ENCODE results near the gene PTPN11.
"Not testable (repeated sequence)": the region's sequence is repeated elsewhere in the genome, so short reads cannot be mapped to it uniquely, and the experiment has no call there.

The PTPN11 gene

DNA sequence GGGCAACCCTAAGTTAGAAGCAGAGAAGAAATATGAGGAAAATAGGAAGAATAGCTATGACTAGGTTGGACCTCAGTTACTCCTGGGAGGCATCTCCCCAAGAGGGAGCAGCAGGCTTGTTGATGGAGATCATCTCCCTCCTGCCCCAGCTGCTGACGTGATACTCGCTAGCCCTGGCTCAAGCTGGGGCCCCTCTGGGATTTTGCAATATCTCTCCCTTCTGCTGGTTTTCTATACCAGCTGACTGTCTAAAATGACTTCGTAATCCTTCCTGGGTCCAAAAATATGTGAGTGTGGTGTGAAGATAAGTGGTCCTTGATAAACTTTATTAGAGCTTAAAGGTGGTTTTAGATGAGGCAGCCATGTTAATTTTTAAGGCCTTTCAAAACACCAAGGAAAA lies 32.0 kb upstream of the PTPN11 start:
- Histone ChIP-seq H3K4me3 (ENCODE audit: low read depth, low read length) (no peak overlapping the region), H3K36me3 (ENCODE audit: control insufficient read depth, insufficient read depth, low read length) (no peaks in the 10 kb centered on the region), H3K4me1 (ENCODE audit: control insufficient read depth, insufficient read depth, low read length) (0 out of 2 replicates have a peak, but pooled peaks cover 2% of the 10 kb centered on the region), H3K27me3 (ENCODE audit: control insufficient read depth, insufficient read depth, low read length) (no peaks in the 10 kb centered on the region), H3K27ac (ENCODE audit: low read depth, low read length) (no peak overlapping the region), H3K9ac (ENCODE audit: low read depth, low read length) (no peak overlapping the region), H3K9me3 (ENCODE audit: control insufficient read depth, insufficient read depth, low read length) (no peaks in the 10 kb centered on the region)

DNA sequence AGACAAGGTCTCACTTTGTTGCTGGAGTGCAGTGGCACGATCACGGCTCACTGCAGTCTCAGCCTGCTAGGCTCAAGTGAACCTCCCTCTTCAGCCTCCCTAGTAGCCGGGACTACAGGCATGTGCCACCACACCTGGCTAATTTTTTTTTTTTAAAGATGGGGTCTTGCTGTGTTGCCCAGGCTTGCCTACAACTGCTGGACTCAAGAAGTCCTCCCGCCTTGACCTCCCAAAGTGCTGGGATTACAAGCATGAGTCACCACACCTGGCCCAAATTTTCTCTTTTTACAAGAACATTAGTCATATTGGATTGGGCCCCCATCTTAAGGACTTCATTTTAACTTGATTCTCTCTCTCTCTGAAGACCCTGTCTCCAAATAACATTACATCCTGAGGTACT lies 29.5 kb upstream of the PTPN11 start:
- Histone ChIP-seq H3K36me3 (ENCODE audit: control insufficient read depth, insufficient read depth, low read length) (no peaks in the 10 kb centered on the region), H3K9ac (ENCODE audit: low read depth, low read length) (no peak overlapping the region), H3K27ac (ENCODE audit: low read depth, low read length) (no peak overlapping the region), H3K9me3 (ENCODE audit: control insufficient read depth, insufficient read depth, low read length) (no peaks in the 10 kb centered on the region), H3K27me3 (ENCODE audit: control insufficient read depth, insufficient read depth, low read length) (no peaks in the 10 kb centered on the region), H3K4me3 (ENCODE audit: low read depth, low read length) (no peak overlapping the region), H3K4me1 (ENCODE audit: control insufficient read depth, insufficient read depth, low read length) (no peaks in the 10 kb centered on the region)

DNA sequence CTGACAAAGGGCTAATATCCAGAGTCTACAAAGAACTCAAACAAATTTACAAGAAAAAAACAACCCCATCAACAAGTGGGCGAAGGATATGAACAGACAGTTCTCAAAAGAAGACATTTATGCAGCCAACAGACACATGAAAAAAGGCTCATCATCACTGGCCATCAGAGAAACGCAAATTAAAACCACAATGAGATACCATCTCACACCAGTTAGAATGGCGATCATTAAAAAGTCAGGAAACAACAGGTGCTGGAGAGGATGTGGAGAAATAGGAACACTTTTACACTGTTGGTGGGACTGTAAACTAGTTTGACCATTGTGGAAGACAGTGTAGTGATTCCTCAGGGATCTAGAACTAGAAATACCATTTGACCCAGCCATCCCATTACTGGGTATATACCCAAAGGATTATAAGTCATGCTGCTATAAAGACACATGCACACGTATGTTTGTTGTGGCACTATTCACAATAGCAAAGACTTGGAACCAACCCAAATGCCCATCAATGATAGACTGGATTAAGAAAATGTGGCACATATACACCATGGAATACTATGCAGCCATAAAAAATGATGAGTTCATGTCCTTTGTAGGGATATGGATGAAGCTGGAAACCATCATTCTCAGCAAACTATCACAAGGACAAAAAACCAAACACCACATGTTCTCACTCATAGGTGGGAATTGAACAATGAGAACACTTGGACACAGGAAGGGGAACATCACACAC lies 28.7 kb upstream of the PTPN11 start:
- not testable (repeated sequence) for H3K4me3 ChIP-seq (ENCODE audit: low read depth, low read length); H3K4me1 ChIP-seq (ENCODE audit: control insufficient read depth, insufficient read depth, low read length); H3K27ac ChIP-seq (ENCODE audit: low read depth, low read length); H3K27me3 ChIP-seq (ENCODE audit: control insufficient read depth, insufficient read depth, low read length); H3K9me3 ChIP-seq (ENCODE audit: control insufficient read depth, insufficient read depth, low read length); H3K9ac ChIP-seq (ENCODE audit: low read depth, low read length); H3K36me3 ChIP-seq (ENCODE audit: control insufficient read depth, insufficient read depth, low read length)

DNA sequence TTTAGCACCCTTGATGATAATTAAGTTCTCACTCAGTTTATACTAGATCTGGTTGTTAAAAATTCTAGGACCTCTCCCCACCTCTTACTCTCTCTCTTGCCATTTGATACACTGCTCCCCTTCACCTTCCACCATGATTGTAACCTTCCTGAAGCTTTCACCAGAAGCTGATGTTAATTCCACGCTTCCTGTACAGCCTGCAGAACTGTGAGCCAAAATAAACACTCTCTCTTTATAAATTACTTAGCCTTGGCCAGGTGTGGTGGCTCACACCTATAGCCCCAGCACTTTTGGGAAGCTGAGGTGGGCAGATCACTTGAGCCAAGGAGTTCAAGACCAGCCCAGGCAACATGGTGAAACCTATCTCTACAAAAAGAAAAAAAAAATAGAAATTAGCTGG lies 25.4 kb upstream of the PTPN11 start:
- Histone ChIP-seq H3K4me3 (ENCODE audit: low read depth, low read length) (no peak overlapping the region), H3K27me3 (ENCODE audit: control insufficient read depth, insufficient read depth, low read length) (no peaks in the 10 kb centered on the region), H3K9ac (ENCODE audit: low read depth, low read length) (no peak overlapping the region), H3K27ac (ENCODE audit: low read depth, low read length) (no peak overlapping the region), H3K9me3 (ENCODE audit: control insufficient read depth, insufficient read depth, low read length) (no peaks in the 10 kb centered on the region), H3K4me1 (ENCODE audit: control insufficient read depth, insufficient read depth, low read length) (no peaks in the 10 kb centered on the region), H3K36me3 (ENCODE audit: control insufficient read depth, insufficient read depth, low read length) (no peaks in the 10 kb centered on the region)

DNA sequence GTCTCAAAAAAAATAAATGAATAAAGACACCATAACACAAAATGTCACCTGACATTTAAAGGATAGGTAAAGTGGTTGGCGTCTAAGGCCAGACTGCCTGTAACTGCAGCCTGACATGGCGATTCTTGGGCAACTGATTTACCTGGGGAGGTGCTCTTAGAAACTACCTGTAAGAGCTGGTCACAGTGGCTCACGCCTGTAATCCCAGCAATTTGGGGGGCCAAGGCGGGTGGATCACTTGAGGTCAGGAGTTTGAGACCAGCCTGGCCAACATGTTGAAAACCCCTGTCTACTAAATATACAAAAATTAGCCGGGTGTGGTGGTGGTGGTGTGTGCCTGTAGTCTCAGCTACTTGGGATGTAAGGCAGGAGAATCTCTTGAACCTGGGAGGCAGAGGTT lies 17.7 kb upstream of the PTPN11 start:
- Histone ChIP-seq H3K27ac (ENCODE audit: low read depth, low read length) (no peak overlapping the region), H3K4me3 (ENCODE audit: low read depth, low read length) (no peak overlapping the region), H3K36me3 (ENCODE audit: control insufficient read depth, insufficient read depth, low read length) (peaks cover 22% of the 10 kb centered on the region), H3K4me1 (ENCODE audit: control insufficient read depth, insufficient read depth, low read length) (no peaks in the 10 kb centered on the region), H3K9me3 (ENCODE audit: control insufficient read depth, insufficient read depth, low read length) (no peaks in the 10 kb centered on the region), H3K27me3 (ENCODE audit: control insufficient read depth, insufficient read depth, low read length) (no peaks in the 10 kb centered on the region), H3K9ac (ENCODE audit: low read depth, low read length) (no peak overlapping the region)

DNA sequence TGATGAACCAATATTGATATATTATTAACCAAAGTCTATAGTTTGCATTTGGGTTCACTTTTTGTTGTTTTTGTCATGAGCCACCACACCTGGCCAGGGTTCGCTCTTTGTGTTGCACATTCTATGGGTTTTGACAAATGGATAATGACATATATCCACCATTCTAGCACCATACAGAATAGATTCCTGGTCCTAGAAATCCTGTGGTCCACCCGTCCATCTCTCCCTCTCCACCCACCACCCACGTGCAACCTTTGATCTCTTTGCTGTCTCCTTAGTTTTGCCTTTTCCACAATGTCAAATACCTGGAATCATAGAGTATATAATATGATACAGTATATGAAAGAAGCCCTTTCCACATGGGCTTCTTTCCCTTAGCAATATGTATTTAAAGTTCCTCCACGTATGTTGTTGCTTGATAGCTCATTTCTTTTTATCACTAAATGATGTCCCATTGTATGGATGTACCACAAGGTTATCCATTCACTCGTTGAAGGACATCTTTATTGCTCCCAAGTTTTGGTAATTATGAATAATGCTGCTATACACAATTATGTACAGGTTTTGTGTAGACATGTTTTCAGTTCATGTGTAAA lies 16.7 kb upstream of the PTPN11 start:
- Histone ChIP-seq H3K27ac (ENCODE audit: low read depth, low read length) (no peak overlapping the region), H3K36me3 (ENCODE audit: control insufficient read depth, insufficient read depth, low read length) (peaks cover 32% of the 10 kb centered on the region), H3K27me3 (ENCODE audit: control insufficient read depth, insufficient read depth, low read length) (no peaks in the 10 kb centered on the region), H3K9me3 (ENCODE audit: control insufficient read depth, insufficient read depth, low read length) (no peaks in the 10 kb centered on the region), H3K9ac (ENCODE audit: low read depth, low read length) (no peak overlapping the region), H3K4me1 (ENCODE audit: control insufficient read depth, insufficient read depth, low read length) (no peaks in the 10 kb centered on the region), H3K4me3 (ENCODE audit: low read depth, low read length) (no peak overlapping the region)

DNA sequence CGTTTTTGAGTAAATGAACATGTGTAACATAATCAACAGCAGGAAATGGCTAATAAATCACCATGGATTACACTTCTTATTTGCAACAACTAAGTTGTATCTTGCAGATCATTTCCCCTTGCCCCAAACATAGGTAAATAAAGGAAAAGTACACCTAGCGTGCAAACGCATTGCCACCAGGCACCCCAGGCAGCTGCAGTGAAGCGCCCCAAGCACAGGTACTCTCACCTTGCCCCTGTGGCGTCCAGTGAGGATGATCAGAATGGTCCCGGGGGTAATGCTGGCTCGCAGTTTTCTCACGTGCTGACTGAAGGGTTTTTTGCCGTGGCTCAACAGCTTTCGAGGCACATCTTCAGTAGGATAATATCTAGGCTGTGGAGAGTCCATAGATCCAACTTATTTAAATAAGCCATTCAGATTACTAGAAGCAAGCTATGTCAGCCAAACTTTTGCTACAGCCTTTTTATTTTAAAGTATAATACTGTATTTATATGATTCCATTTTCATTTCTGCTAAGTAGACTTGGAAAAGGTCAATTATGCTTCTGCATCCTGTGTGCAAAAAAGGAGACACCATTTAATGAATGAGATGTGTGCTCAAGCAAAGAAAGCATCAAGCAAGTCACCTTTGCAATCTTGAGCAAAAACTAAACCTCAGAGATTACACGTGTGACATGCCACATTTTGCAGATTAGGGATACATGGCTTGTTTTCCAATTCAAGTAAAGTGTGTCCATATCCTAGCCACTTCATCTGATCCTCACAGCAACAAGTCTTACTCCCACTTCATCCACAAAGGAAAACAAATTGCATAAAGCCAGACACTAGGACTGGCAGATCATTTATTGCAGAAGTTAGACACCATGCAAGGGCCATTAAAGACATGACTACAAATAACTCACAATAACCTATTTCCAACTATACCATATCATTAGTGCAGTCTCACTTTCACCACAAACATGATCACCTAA lies 11.9 kb upstream of the PTPN11 start:
- Histone ChIP-seq H3K36me3 (ENCODE audit: control insufficient read depth, insufficient read depth, low read length) (peaks cover 50% of the 10 kb centered on the region), H3K4me1 (ENCODE audit: control insufficient read depth, insufficient read depth, low read length) (peaks cover 3% of the 10 kb centered on the region; the same call in 1 of the 2 replicates), H3K27me3 (ENCODE audit: control insufficient read depth, insufficient read depth, low read length) (no peaks in the 10 kb centered on the region), H3K9me3 (ENCODE audit: control insufficient read depth, insufficient read depth, low read length) (no peaks in the 10 kb centered on the region), H3K27ac (ENCODE audit: low read depth, low read length) (no peak overlapping the region), H3K4me3 (ENCODE audit: low read depth, low read length) (peak overlapping the region; percentile 99; the same call in 1 of the 2 replicates), H3K9ac (ENCODE audit: low read depth, low read length) (no peak overlapping the region)

DNA sequence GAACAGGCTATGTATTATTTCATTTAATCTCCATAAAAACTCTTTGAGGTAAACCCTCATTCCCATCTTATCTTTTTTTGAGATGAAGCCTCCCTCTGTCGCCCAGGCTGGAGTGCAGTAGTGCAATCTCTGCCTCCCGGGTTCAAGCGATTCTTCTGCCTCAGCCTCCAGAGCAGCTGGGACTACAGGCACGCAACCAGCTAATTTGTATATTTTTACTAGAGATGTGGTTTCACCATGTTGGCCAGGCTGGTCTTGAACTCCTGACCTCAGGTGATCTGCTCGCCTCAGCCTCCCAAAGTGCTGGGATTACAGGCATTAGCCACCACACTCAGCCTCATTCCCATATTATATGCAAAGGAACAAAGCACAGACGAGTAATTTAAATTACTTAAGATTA lies 11.1 kb upstream of the PTPN11 start:
- Histone ChIP-seq H3K36me3 (ENCODE audit: control insufficient read depth, insufficient read depth, low read length) (peaks cover 50% of the 10 kb centered on the region), H3K4me3 (ENCODE audit: low read depth, low read length) (peak overlapping the region; percentile 99), H3K27ac (ENCODE audit: low read depth, low read length) (peak overlapping the region; percentile 99)
- H3K9me3 ChIP-seq (ENCODE audit: control insufficient read depth, insufficient read depth, low read length); H3K9ac ChIP-seq (ENCODE audit: low read depth, low read length); H3K4me1 ChIP-seq (ENCODE audit: control insufficient read depth, insufficient read depth, low read length); H3K27me3 ChIP-seq (ENCODE audit: control insufficient read depth, insufficient read depth, low read length): not testable (repeated sequence)

DNA sequence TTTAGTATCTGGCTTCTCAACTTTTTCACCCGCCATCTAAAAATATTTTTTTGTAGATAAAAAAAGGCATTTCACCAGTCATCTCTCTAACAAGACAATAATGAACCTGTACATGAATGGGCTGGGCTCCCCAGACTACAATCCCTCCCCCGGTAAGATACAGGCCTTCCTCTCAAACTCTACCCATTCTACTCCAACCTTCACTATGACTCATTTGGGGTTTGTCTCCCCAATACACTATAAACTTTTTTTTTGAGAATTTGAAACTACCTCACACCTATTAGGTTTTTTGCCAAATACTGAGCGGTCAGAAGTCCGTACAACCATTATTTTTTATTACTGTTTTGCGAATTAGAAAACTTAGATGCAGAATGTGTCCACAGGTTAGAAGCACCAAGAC lies 10.1 kb upstream of the PTPN11 start:
- H3K27me3 ChIP-seq (ENCODE audit: control insufficient read depth, insufficient read depth, low read length) = no peaks in the 10 kb centered on the region
- H3K4me1 ChIP-seq (ENCODE audit: control insufficient read depth, insufficient read depth, low read length) = peaks cover 3% of the 10 kb centered on the region; the same call in 1 of the 2 replicates
- peak overlapping the region; percentile 99 for H3K27ac ChIP-seq (ENCODE audit: low read depth, low read length)
- peak overlapping the region; percentile 99 for H3K4me3 ChIP-seq (ENCODE audit: low read depth, low read length)
- H3K36me3 ChIP-seq (ENCODE audit: control insufficient read depth, insufficient read depth, low read length) = peaks cover 50% of the 10 kb centered on the region
- no peaks in the 10 kb centered on the region for H3K9me3 ChIP-seq (ENCODE audit: control insufficient read depth, insufficient read depth, low read length)
- H3K9ac ChIP-seq (ENCODE audit: low read depth, low read length) = peak overlapping the region; percentile 98

DNA sequence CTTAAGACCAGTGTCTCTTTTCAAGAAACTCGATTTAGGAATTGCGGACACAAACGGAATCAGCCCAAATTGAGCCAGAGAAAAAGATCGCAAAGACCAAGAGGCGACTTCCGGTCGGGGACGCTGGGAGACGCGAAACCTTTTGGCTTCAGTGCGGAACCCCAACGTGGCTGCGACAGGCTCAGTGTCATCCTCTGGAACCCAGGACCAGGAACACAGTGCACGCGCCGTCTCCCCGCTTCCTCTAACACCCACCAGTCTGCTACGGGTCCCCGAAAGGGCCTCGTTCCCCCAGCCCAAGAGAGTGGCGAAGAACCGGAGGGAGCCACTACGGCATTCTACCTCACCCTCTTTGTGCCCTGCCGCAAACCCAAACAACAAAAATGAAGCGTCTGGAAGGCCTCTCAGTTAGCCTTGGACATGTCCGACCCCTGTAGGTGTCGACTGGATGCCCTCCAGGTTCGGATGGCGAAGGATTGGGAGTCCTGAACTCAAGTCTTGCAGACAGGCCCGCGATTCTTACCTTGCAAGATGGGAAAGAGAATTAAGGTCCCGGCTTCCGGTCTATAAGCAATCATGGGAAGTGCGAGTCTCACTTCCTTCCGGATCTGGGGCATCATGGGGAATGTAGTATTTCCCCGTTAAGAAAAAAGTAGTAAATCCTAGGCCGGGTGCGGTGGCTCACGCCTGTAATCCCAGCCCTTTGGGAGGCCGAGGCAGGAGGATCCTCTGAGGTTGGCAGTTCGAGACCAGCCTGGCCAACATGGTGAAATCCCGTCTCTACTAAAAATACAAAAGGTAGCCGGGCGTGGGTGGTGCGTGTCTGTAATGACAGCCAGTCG lies 9.5 kb upstream of the PTPN11 start, which contains the start of gene RPL6:
RPL6 (minus strand) TSS at position 542 of the 842 bp plus-strand sequence. CDS start 949 bp downstream, outside the sequence.
- peak within 1 kb of the TSS; percentile 99 for H3K27ac ChIP-seq (ENCODE audit: low read depth, low read length)
- H3K36me3 ChIP-seq (ENCODE audit: control insufficient read depth, insufficient read depth, low read length) = peaks cover 46% of the 10 kb centered on the region
- no peaks in the 10 kb centered on the region for H3K9me3 ChIP-seq (ENCODE audit: control insufficient read depth, insufficient read depth, low read length)
- no peaks in the 10 kb centered on the region for H3K27me3 ChIP-seq (ENCODE audit: control insufficient read depth, insufficient read depth, low read length)
- peak within 1 kb of the TSS; percentile 98 for H3K9ac ChIP-seq (ENCODE audit: low read depth, low read length)
- H3K4me3 ChIP-seq (ENCODE audit: low read depth, low read length) = peak within 1 kb of the TSS; percentile 99
- H3K4me1 ChIP-seq (ENCODE audit: control insufficient read depth, insufficient read depth, low read length) = peaks cover 3% of the 10 kb centered on the region; the same call in 1 of the 2 replicates

All from HUES48 (cell line).